Spleen (tissue), 7 donors: ENCODE data around the gene TPTE2.
"Not testable (repeated sequence)": the region's sequence is repeated elsewhere in the genome, so short reads cannot be mapped to it uniquely, and the experiment has no call there.

ENCODE experiments used
- CTCF ChIP-seq, 11 experiments: fragments of 200-600 bp in 7 of 11; fragments of 450-650 bp in 4 of 11; sonication (generic) in 4 of 11; IDR thresholded peaks in 8 of 11; conservative IDR thresholded peaks in 3 of 11; 1 replicate in 7 of 11; 2 replicates in 4 of 11; pipeline versions ENCODE4 v1.4.0 to v1.8.0; 2016 to 2021; ENCODE audit warnings: antibody characterized with exemption in 11 of 11, inconsistent platforms in 4 of 11, mild to moderate bottlenecking in 1 of 11
- POLR2A ChIP-seq, 3 donors: fragments of 450-650 bp; IDR thresholded peaks; one replicate each; pipeline ENCODE4 v1.5.1; 2017; ENCODE audit warnings: antibody characterized with exemption in 3 of 3, mild to moderate bottlenecking in 1 of 3
- POLR2AphosphoS5 ChIP-seq, 3 donors: sonication (generic); formaldehyde crosslinking; IDR thresholded peaks; one replicate each; pipeline ENCODE4 v1.5.1; 2017; ENCODE audit warnings: antibody characterized with exemption in 3 of 3
- donor health status: DM: no; HTN: no; CAD: no; lungs with moderate emphysema.
- donor health status: DM: no; HTN: no; CAD: no.
- donor health status: DM: no; HTN: no; CAD: no.

- not testable (repeated sequence) for TF ChIP-seq CTCF (IDR thresholded peaks at IDR 0.05 in 8 of 11, conservative IDR thresholded peaks at IDR 0.05 in 3 of 11); POLR2A (IDR thresholded peaks at IDR 0.05); POLR2AphosphoS5 (IDR thresholded peaks at IDR 0.05)
These were observed 1.6 kb downstream of the TPTE2 start for GRCh38 chr13:19559739-19560138.
